Measurements from ENCODE around the gene C1orf159. TPM values are rescaled to one million over a fixed set of nuclear protein-coding genes. Genes with fewer than 3 reads are reported as not detected.

C1orf159 gene
- total RNA-seq, 1 experiment from 2014 or later = 32.4 TPM

- CTCF ChIA-PET = no interaction called here
- Mint-ChIP-seq H3K27me3 (ENCODE audit: unreplicated experiment) (no peaks in the 10 kb centered on the region), H3K4me3 (ENCODE audit: low read depth, unreplicated experiment) (no peak overlapping the region), H3K4me1 (ENCODE audit: low read depth, unreplicated experiment) (no peaks in the 10 kb centered on the region), H3K36me3 (ENCODE audit: insufficient read depth, unreplicated experiment) (peaks cover 36% of the 10 kb centered on the region), H3K27ac (ENCODE audit: unreplicated experiment) (no peak overlapping the region), H3K9me3 (ENCODE audit: low read depth, unreplicated experiment) (no peaks in the 10 kb centered on the region)
- no peak for TF ChIP-seq CTCF (IDR thresholded peaks at IDR 0.05; ENCODE audit: unreplicated experiment)
- BruUV-seq (replicated peaks) = no TSS peak
- no peak for DNase-seq
- intact Hi-C loops (cut with micrococcal nuclease; ENCODE audit: unreplicated experiment) = no loop called here
Observed at GRCh38 chr1:1086911-1087341, 29.0 kb downstream of the C1orf159 start.

DNA sequence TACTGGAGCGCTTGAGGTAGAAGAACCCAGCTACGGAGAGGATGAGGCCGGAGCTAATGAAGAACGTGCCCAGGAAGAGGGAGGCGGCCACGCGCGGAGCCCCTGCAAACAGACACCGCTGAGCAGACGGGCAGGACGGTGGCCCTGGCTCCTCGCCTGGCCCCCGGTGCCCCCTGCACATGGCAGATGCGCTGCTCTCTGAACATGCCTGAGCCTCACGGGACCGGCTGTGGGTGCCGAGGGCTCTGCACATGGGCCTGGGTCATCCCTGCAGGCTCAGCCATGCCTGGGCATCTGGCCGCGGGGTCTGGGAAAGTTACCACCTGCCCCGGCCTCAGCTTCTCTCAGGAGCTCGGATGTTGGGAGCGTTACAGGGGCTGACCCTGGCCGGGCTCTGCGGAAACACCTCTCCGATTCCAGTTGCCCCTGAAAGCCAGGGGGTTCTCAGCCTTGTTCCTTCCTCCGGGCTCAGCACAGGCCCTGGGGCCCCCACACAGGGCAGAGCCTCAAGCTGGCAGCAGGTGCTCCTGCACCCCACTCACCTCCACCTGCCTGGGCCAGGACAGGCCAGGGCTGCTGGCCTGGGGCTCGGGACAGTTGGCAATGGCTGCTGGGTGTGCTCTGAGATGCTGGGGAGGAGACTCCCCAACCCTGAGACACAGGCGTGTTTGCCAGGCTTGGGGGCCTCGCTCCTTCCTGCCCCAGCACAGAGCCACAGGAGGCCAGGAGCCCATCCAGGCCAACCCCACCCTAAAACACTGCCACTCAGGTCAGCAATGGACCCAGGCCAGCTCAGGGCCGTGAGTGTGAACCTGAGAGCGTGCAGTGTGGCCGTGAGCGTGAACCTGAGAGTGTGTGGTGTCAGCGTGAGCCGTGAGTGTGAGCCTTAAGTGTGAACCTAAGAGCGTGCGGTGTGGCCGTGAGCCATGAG is 29.7 kb downstream of the C1orf159 start:
- no peaks in the 10 kb centered on the region for H3K9me3 Mint-ChIP-seq (ENCODE audit: low read depth, unreplicated experiment)
- H3K27ac Mint-ChIP-seq (ENCODE audit: unreplicated experiment) = no peak overlapping the region
- H3K4me1 Mint-ChIP-seq (ENCODE audit: low read depth, unreplicated experiment) = no peaks in the 10 kb centered on the region
- DNase-seq = no peak
- intact Hi-C loops (cut with micrococcal nuclease; ENCODE audit: unreplicated experiment) = no loop called here
- CTCF ChIA-PET = no interaction called here
- no peak overlapping the region for H3K4me3 Mint-ChIP-seq (ENCODE audit: low read depth, unreplicated experiment)
- peaks cover 42% of the 10 kb centered on the region for H3K36me3 Mint-ChIP-seq (ENCODE audit: insufficient read depth, unreplicated experiment)
- no TSS peak for BruUV-seq (replicated peaks)
- no peak for TF ChIP-seq CTCF (IDR thresholded peaks at IDR 0.05; ENCODE audit: unreplicated experiment)
- no peaks in the 10 kb centered on the region for H3K27me3 Mint-ChIP-seq (ENCODE audit: unreplicated experiment)

DNA sequence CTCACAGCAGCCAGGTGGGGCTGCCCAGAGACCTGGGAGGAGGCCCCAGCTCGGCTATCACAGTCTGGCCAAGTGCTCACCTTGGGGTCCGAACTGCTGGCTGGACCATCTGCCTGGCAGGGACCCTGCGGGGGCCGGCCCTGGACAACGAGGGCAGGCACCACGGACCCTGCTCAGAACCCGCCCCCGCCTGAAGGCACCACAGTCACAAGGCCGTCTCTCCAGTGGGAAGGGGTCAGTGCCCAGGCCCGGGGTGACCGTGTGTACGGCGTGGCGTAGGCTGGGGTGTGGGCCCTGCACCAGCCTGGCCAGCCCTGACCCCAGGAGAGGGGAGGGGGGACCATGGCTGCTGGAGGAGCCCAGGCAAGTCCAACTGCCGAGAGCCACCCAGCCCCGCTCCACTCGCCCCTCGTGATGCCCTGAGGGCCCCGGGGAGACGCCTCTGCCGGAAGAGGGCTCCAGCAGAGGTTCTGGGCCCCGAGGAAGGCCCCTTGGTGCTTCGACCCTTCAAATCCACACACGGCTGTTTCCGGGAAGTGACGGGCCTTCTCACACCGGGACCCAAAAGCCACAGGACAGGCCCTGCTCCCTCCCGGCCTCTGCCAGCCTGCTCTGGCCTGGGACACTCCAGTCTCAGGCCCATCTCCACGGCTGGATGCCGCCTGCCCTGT is 30.6 kb downstream of the C1orf159 start:
- Mint-ChIP-seq H3K27ac (ENCODE audit: unreplicated experiment) (no peak overlapping the region), H3K9me3 (ENCODE audit: low read depth, unreplicated experiment) (no peaks in the 10 kb centered on the region), H3K27me3 (ENCODE audit: unreplicated experiment) (no peaks in the 10 kb centered on the region), H3K4me3 (ENCODE audit: low read depth, unreplicated experiment) (no peak overlapping the region), H3K36me3 (ENCODE audit: insufficient read depth, unreplicated experiment) (peaks cover 40% of the 10 kb centered on the region), H3K4me1 (ENCODE audit: low read depth, unreplicated experiment) (no peaks in the 10 kb centered on the region)
- intact Hi-C loops (cut with micrococcal nuclease; ENCODE audit: unreplicated experiment) = no loop called here
- TF ChIP-seq CTCF (IDR thresholded peaks at IDR 0.05; ENCODE audit: unreplicated experiment) = no peak
- CTCF ChIA-PET = no interaction called here
- DNase-seq = no peak
- BruUV-seq (replicated peaks) = no TSS peak

- peaks cover 40% of the 10 kb centered on the region for H3K36me3 Mint-ChIP-seq (ENCODE audit: insufficient read depth, unreplicated experiment)
- H3K4me1 Mint-ChIP-seq (ENCODE audit: low read depth, unreplicated experiment) = no peaks in the 10 kb centered on the region
- H3K27ac Mint-ChIP-seq (ENCODE audit: unreplicated experiment) = no peak overlapping the region
- no TSS peak for BruUV-seq (replicated peaks)
- no peak for TF ChIP-seq CTCF (IDR thresholded peaks at IDR 0.05; ENCODE audit: unreplicated experiment)
- no peaks in the 10 kb centered on the region for H3K9me3 Mint-ChIP-seq (ENCODE audit: low read depth, unreplicated experiment)
- H3K4me3 Mint-ChIP-seq (ENCODE audit: low read depth, unreplicated experiment) = no peak overlapping the region
- no peak for DNase-seq
- no peaks in the 10 kb centered on the region for H3K27me3 Mint-ChIP-seq (ENCODE audit: unreplicated experiment)
- intact Hi-C loops (cut with micrococcal nuclease; ENCODE audit: unreplicated experiment) = no loop called here
- CTCF ChIA-PET = no interaction called here
Observed at GRCh38 chr1:1084372-1085170, 31.3 kb downstream of the C1orf159 start.

All from Calu3 (cell line).